ENCODE results near the gene PRPSAP2. TPM values are rescaled to one million over a fixed set of nuclear protein-coding genes. Genes with fewer than 3 reads are reported as not detected.

Gene PRPSAP2
- total and polyA plus RNA-seq, 2 of the 4 experiments (the other 2 are of a cell fraction), result 22.9 to 28.1 TPM

DNA sequence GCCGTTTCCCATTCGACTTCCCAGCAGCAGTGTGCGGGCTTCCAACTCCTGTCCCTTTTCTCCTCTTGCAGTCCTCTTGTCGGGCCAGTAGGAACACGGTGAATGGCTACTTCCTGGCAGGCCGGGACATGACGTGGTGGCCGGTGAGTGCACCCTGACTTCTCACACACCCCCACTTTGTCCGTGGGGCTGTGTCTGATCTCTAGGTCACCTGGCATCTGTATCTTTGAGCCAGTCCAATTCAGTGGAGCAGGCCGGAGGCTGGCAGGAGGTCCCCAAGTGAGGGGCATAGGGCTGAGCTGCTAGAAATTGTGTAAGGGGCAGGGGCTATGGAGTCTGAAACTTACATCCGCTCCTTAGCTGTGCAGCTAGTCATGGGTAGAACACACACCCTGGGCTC, 100.7 kb downstream of the PRPSAP2 start:
- TF ChIP-seq MXI1 (IDR thresholded peaks at IDR 0.05; ENCODE audit: borderline replicate concordance, low read depth, low read length), result no peak
- TF ChIP-seq SMC3 (IDR thresholded peaks at IDR 0.05; ENCODE audit: low read depth, low read length), result no peak
- TF ChIP-seq, protein P1, sequence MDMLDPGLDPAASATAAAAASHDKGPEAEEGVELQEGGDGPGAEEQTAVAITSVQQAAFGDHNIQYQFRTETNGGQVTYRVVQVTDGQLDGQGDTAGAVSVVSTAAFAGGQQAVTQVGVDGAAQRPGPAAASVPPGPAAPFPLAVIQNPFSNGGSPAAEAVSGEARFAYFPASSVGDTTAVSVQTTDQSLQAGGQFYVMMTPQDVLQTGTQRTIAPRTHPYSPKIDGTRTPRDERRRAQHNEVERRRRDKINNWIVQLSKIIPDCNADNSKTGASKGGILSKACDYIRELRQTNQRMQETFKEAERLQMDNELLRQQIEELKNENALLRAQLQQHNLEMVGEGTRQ (IDR thresholded peaks at IDR 0.05; ENCODE audit: low read depth, low read length), result no peak
- no peak for TF ChIP-seq CEBPB (IDR thresholded peaks at IDR 0.05; ENCODE audit: low read depth, low read length)
- H3K4me3 ChIP-seq (ENCODE audit: insufficient read depth, low read depth, low read length), result no peak overlapping the region

More for the DNA sequence above, 100.7 kb downstream of the PRPSAP2 start:
- no peaks in the 10 kb centered on the region for H3K27me3 ChIP-seq (ENCODE audit: control insufficient read depth, insufficient read depth, low read length)
- H2BK5ac ChIP-seq (ENCODE audit: low read depth, low read length, poor library complexity, severe bottlenecking), result no peak overlapping the region
- ChIA-PET POLR2A (ENCODE audit: unreplicated experiment) (no interaction called here), CTCF (no interaction called here)
- H4K5ac ChIP-seq (ENCODE audit: low read depth, low read length), result no peak overlapping the region
- no peak overlapping the region for H2AK5ac ChIP-seq (ENCODE audit: low read depth, low read length)
- no peak overlapping the region for H2BK20ac ChIP-seq (ENCODE audit: low read depth, low read length)
- H2AK9ac ChIP-seq (replicated peaks; ENCODE audit: low read depth, low read length, poor library complexity), result no peak overlapping the region
- H3K4me2 ChIP-seq (ENCODE audit: low read depth, low read length), result no peak overlapping the region
- H3K23ac ChIP-seq (ENCODE audit: low read depth, low read length), result no peak overlapping the region
- ATAC-seq (ENCODE audit: low read depth) (no peak), DNase-seq (no peak)
- no peaks in the 10 kb centered on the region for H3K9me3 ChIP-seq (ENCODE audit: control insufficient read depth, insufficient read depth, low read length)
- dilution Hi-C loops (cut with HindIII; ENCODE audit: low sequenced_read_pairs, unreplicated experiment) (no loop called here), intact Hi-C loops (cut with micrococcal nuclease) (no loop called here), in situ Hi-C loops (cut with MboI; ENCODE audit: low sequenced_read_pairs) (no loop called here)
- no peaks in the 10 kb centered on the region for H4K20me1 ChIP-seq (ENCODE audit: insufficient read depth, low read length)
- H4K8ac ChIP-seq (ENCODE audit: low read depth in 2 of 2, low read length in 2 of 2), result no peak overlapping the region
- H3K79me1 ChIP-seq (ENCODE audit: low read depth in 1 of 2, low read length in 2 of 2), result no peaks in the 10 kb centered on the region; a peak in 1 of 4 replicates
- WGBS, 2 experiments (ENCODE audit: extremely low coverage in 2 of 2, insufficient read length in 1 of 2), result 92% methylated on average over 4 of the region's 11 CpGs; no CpG with 5 or more reads in 1 of the 2 experiments
- no peak overlapping the region for H2BK15ac ChIP-seq (ENCODE audit: low read depth, low read length)
- H3K18ac ChIP-seq (ENCODE audit: low read depth, low read length), result no peak overlapping the region
- H3K9me1 ChIP-seq (ENCODE audit: insufficient read depth, low read length), result peaks cover 4% of the 10 kb centered on the region; the same call in 1 of the 2 replicates
- no peak overlapping the region for H3K9ac ChIP-seq (ENCODE audit: low read depth, low read length)
- no peaks in the 10 kb centered on the region for H3K36me3 ChIP-seq (ENCODE audit: control insufficient read depth, insufficient read depth, low read length)
- no TSS peak for BruUV-seq (replicated peaks)
- no peak overlapping the region for H2BK120ac ChIP-seq (ENCODE audit: low read depth, low read length)
- no peak overlapping the region for H3K27ac ChIP-seq (ENCODE audit: insufficient read depth, low read length)
- no peak overlapping the region for H2AFZ ChIP-seq (replicated peaks; ENCODE audit: low read length, poor library complexity)
- H3K4me1 ChIP-seq (ENCODE audit: control insufficient read depth, insufficient read depth, low read length), result peaks cover 12% of the 10 kb centered on the region
- H3K4ac ChIP-seq (ENCODE audit: low read depth, low read length), result no peak overlapping the region
- no peak overlapping the region for H4K91ac ChIP-seq (ENCODE audit: insufficient read depth, low read depth, low read length)
- H3K56ac ChIP-seq (ENCODE audit: extremely low read depth, insufficient read depth, low read length), result no peak overlapping the region
- no peak overlapping the region for H3K14ac ChIP-seq (replicated peaks; ENCODE audit: low read depth, low read length)
